IMR-90 (cell line): ENCODE results near the gene LCNL1.

Source experiments
- CTCF ChIP-seq: conservative IDR thresholded peaks from 2 replicates; pipeline ENCODE4 v1.5.1; 2012; ENCODE audit warnings: mild to moderate bottlenecking, low read depth, low read length, improper control_type of control experiment
- ELK1 ChIP-seq: fragments of 150-350 bp; IDR thresholded peaks from 2 replicates; pipeline ENCODE4 v1.6.1; 2016; ENCODE audit warnings: low read depth, mild to moderate bottlenecking, low read length, moderate library complexity, borderline replicate concordance
- FOS ChIP-seq: fragments of 150-350 bp; IDR thresholded peaks from 2 replicates; pipeline ENCODE4 v1.6.1; 2016; ENCODE audit warnings: low read depth, low read length
- MAFK ChIP-seq: IDR thresholded peaks from 2 replicates; pipeline ENCODE4 v1.6.1; 2012; ENCODE audit warnings: low read depth, low read length, improper control_type of control experiment
- MXI1 ChIP-seq: IDR thresholded peaks from 2 replicates; pipeline ENCODE4 v1.6.1; 2012; ENCODE audit warnings: low read depth, mild to moderate bottlenecking, low read length, moderate library complexity, borderline replicate concordance
- POLR2A ChIP-seq: IDR thresholded peaks from 2 replicates; pipeline ENCODE4 v1.6.1; 2012; ENCODE audit warnings: mild to moderate bottlenecking, low read depth, low read length
- RAD21 ChIP-seq: IDR thresholded peaks from 2 replicates; pipeline ENCODE4 v1.6.1; 2012; ENCODE audit warnings: low read length, improper control_type of control experiment
- RFX5 ChIP-seq: IDR thresholded peaks from 2 replicates; pipeline ENCODE4 v1.8.0; 2012; ENCODE audit warnings: low read depth, mild to moderate bottlenecking, low read length, moderate library complexity
- SMC3 ChIP-seq: fragments of 150-350 bp; IDR thresholded peaks from 2 replicates; pipeline ENCODE4 v1.6.1; 2016; ENCODE audit warnings: low read depth, mild to moderate bottlenecking, antibody characterized with exemption, low read length, moderate library complexity
- USF2 ChIP-seq: fragments of 150-350 bp; IDR thresholded peaks from 2 replicates; pipeline ENCODE4 v1.6.1; 2017; ENCODE audit warnings: mild to moderate bottlenecking, antibody characterized with exemption, low read length, low read depth

- no peak for TF ChIP-seq POLR2A
- TF ChIP-seq MXI1 = no peak
- TF ChIP-seq FOS = no peak
- TF ChIP-seq CTCF = no peak
- TF ChIP-seq ELK1 = no peak
- TF ChIP-seq USF2 = no peak
- TF ChIP-seq SMC3 = no peak
- TF ChIP-seq RFX5 = no peak
- no peak for TF ChIP-seq RAD21
- no peak for TF ChIP-seq MAFK
Observed at GRCh38 chr9:136961279-136962065, 21.3 kb upstream of the LCNL1 start.
